ENCODE measurements around the gene ITM2B. TPM values are rescaled to one million over a fixed set of nuclear protein-coding genes. Genes with fewer than 3 reads are reported as not detected.

Gene ITM2B
- total and polyA plus RNA-seq, 10 of the 15 experiments (the other 5 are each of a cell fraction or from before 2014, with no cell fraction given) = 2.5 to 18.1 (median 4.9) TPM

DNA sequence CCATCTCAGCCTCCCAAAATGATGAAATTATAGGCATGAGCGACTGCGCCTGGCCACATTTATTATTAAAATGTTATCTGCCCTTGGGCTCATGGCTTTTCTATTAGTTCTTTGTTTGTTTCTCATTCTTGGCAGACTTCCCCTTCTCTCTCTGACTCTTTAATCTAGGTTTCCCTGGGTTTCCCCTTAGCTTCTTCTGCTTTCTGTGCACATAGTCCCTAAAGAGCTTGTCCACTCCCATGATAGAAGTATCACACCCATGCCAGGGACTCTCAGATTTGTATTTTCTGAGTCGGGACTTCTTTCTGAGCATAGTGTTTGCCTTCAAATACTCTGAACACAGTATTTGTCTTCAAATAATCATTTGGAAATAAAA is 38.6 kb upstream of the ITM2B start:
- no peak overlapping the region for H2AFZ ChIP-seq (ENCODE audit: control insufficient read depth, low read depth, low read length)
- no peak overlapping the region for H3K9ac ChIP-seq (ENCODE audit: control insufficient read depth, insufficient read depth, low read length)
- ChIA-PET CTCF (no interaction called here), POLR2A (interaction anchor here (1.1 kb wide), 1 partner anchor 27 kb away, joined by 3 read pairs; no protein-coding TSS in a partner anchor), SMC1A (ENCODE audit: uncharacterized antibody, unreplicated experiment) (interaction anchor here (1.0 kb wide), 1 partner anchor 9 kb away, joined by 7 read pairs; no protein-coding TSS in a partner anchor), RAD21 (ENCODE audit: unreplicated experiment) (interaction anchor here (1.6 kb wide), 1 partner anchor 41 kb away, joined by 4 read pairs; no protein-coding TSS in a partner anchor)
- no peaks in the 10 kb centered on the region; a peak in 1 of 4 replicates for H3K27me3 ChIP-seq (replicated peaks in 1 of 2; ENCODE audit: control insufficient read depth in 2 of 2, insufficient read depth in 2 of 2, low read length in 1 of 2)
- BruUV-seq (replicated peaks) = no TSS peak
- no peaks in the 10 kb centered on the region for H3K36me3 ChIP-seq (ENCODE audit: control insufficient read depth in 2 of 2, insufficient read depth in 2 of 2, low read length in 1 of 2)
- no peak overlapping the region for H3K4me2 ChIP-seq (ENCODE audit: control insufficient read depth, insufficient read depth)
- 0% methylated on average over 3 of the region's 3 CpGs for WGBS (ENCODE audit: insufficient coverage, insufficient replicate concordance, low lambda C conversion rate, missing lambda C conversion rate)
- no peaks in the 10 kb centered on the region for H3K9me3 ChIP-seq (replicated peaks; ENCODE audit: control insufficient read depth, insufficient read depth, low read length)
- in situ Hi-C loops (cut with MboI) = no loop called here
- no peaks in the 10 kb centered on the region for H3K4me1 ChIP-seq (ENCODE audit: control insufficient read depth, insufficient read depth, low read length)
- H3K4me3 ChIP-seq = no peak overlapping the region
- no peak for TF ChIP-seq NFIC (IDR thresholded peaks at IDR 0.05; ENCODE audit: low read depth, low read length)
- no peak for TF ChIP-seq CBX5 (IDR thresholded peaks at IDR 0.05; ENCODE audit: low read depth)
- peak; percentile 69; the same call in 1 of the 2 replicates for TF ChIP-seq RELB (IDR thresholded peaks at IDR 0.05; ENCODE audit: low read depth)
- no peak for TF ChIP-seq JUND (IDR thresholded peaks at IDR 0.05; ENCODE audit: low read depth, low read length)
- TF ChIP-seq IKZF2 (IDR thresholded peaks at IDR 0.05) = peak in 1 of 2 experiments; percentile 41; a peak in 2 of 4 replicates
- no peak; the same call in 1 of the 2 replicates for TF ChIP-seq IKZF1 (conservative IDR thresholded peaks at IDR 0.05)
- TF ChIP-seq JUNB (IDR thresholded peaks at IDR 0.05) = peak; percentile 18; the same call in 1 of the 2 replicates
- no peak for TF ChIP-seq NFYA (IDR thresholded peaks at IDR 0.05; ENCODE audit: borderline replicate concordance, low read depth, low read length)
- TF ChIP-seq MEF2B (IDR thresholded peaks at IDR 0.05; ENCODE audit: partially characterized antibody, poor library complexity, severe bottlenecking) = peak; percentile 63
- peak; percentile 61; the same call in 1 of the 2 replicates for TF ChIP-seq SPI1 (IDR thresholded peaks at IDR 0.05; ENCODE audit: borderline replicate concordance, insufficient read depth, low read depth, low read length)
- TF ChIP-seq SUZ12 (IDR thresholded peaks at IDR 0.05; ENCODE audit: unreplicated experiment) = no peak
- TF ChIP-seq YBX1 (IDR thresholded peaks at IDR 0.05) = no peak
- intact Hi-C loops (cut with micrococcal nuclease; ENCODE audit: unreplicated experiment) = no loop called here
- ATAC-seq (peak; percentile 93), FAIRE-seq (no peak), DNase-seq (ENCODE audit: low read depth, low spot score) (peak; percentile 43)
- no peaks in the 10 kb centered on the region for H4K20me1 ChIP-seq (ENCODE audit: control insufficient read depth, insufficient read depth)
- H3K27ac ChIP-seq (ENCODE audit: control insufficient read depth, insufficient read depth) = no peak overlapping the region
- no peaks in the 10 kb centered on the region for H3K79me2 ChIP-seq (ENCODE audit: control insufficient read depth, insufficient read depth, low read length)

Data from GM12878 (cell line).